H1 (cell line): ENCODE data around the gene CCDC157. TPM values are rescaled to one million over a fixed set of nuclear protein-coding genes. Genes with fewer than 3 reads are reported as not detected.

Experiments used
- BACH1 ChIP-seq: IDR thresholded peaks from 2 replicates; pipeline ENCODE4 v1.6.1; 2012; ENCODE audit warnings: low read length, improper control_type of control experiment
- CBX5 ChIP-seq: fragments of 300-800, 300-1000 bp; sonication (generic); IDR thresholded peaks from 2 replicates; pipeline ENCODE4 v1.7.1; 2016; ENCODE audit warnings: antibody characterized with exemption, low read length, low read depth
- CEBPB ChIP-seq: IDR thresholded peaks from 2 replicates; pipeline ENCODE4 v1.6.1; 2012; ENCODE audit warnings: low read depth, low read length
- RAD21 ChIP-seq, 2 experiments: IDR thresholded peaks in 1 of 2; conservative IDR thresholded peaks in 1 of 2; 2 replicates each; pipeline ENCODE4 v1.6.1; 2011; ENCODE audit warnings: low read depth in 2 of 2, low read length in 2 of 2, improper control_type of control experiment in 1 of 2, inconsistent platforms in 1 of 2, mild to moderate bottlenecking in 1 of 2, moderate library complexity in 1 of 2
- polyA plus RNA-seq, 7 experiments: library from polyadenylated mRNA; depleted of rRNA in 3 of 7; stranded (reverse) in 5 of 7; unstranded in 2 of 7; fragments of >200 nt in 5 of 7; fragments of 200-250 nt in 2 of 7; gene quantifications; 1 replicate in 5 of 7; 2 replicates in 1 of 7; 4 replicates in 1 of 7; pipeline versions ENCODE4 v1.2.1 to v1.2.3, GENCODE V29; 2011 to 2013; ENCODE audit warnings: missing spikeins in 2 of 7, mixed read lengths in 2 of 7
- total RNA-seq: library from RNA; stranded (reverse); fragmentation: NEBNext Ultra II Directional; extraction: Animal tissue kit (Norgen Biotek cat#: 25700); gene quantifications from 2 replicates; pipeline ENCODE4 v1.2.1, GENCODE V29; 2021

The CCDC157 gene
- total and polyA plus RNA-seq, 2 of the 8 experiments (the other 6 are each of a cell fraction or from before 2014, with no cell fraction given) = 4.1 to 8.4 TPM

- TF ChIP-seq CBX5 (no peak), BACH1 (no peak), RAD21 (IDR thresholded peaks at IDR 0.05 in 1 of 2, conservative IDR thresholded peaks at IDR 0.05 in 1 of 2; ENCODE audit: low read depth in 2 of 2, low read length in 2 of 2) (no peak), CEBPB (no peak)
Measured at GRCh38 chr22:30332994-30333706, 23.7 kb upstream of the CCDC157 start (continued).
